Tibial nerve (tissue), 4 donors: ENCODE results near the gene PLCB1. TPM values are rescaled to one million over a fixed set of nuclear protein-coding genes. Genes with fewer than 3 reads are reported as not detected.
"Not testable (repeated sequence)": the region's sequence is repeated elsewhere in the genome, so short reads cannot be mapped to it uniquely, and the experiment has no call there.

ENCODE experiments used
- DNase-seq, 2 donors: peaks; one replicate each; pipeline ENCODE4 v3.0.0-alpha.2; 2019; ENCODE audit warnings: low spot score in 2 of 2
- H3K27ac ChIP-seq, 4 donors: fragments of 200-600 bp; sonication (generic) in 3 of 4; one replicate each; pipeline ENCODE4 v1.5.1; 2017 to 2019; ENCODE audit warnings: mild to moderate bottlenecking in 1 of 4
- H3K27me3 ChIP-seq, 2 donors: fragments of 200-600 bp; sonication (generic) in 1 of 2; one replicate each; pipeline versions ENCODE4 v1.5.1 to v1.6.0; 2017 to 2019
- H3K36me3 ChIP-seq, 3 donors: fragments of 200-600 bp; sonication (generic); one replicate each; pipeline ENCODE4 v1.5.1; 2018 to 2019
- H3K4me1 ChIP-seq, 4 donors: fragments of 200-600 bp; sonication (generic) in 3 of 4; one replicate each; pipeline ENCODE4 v1.5.1; 2017 to 2019
- H3K4me3 ChIP-seq, 4 donors: fragments of 200-600 bp; sonication (generic) in 3 of 4; one replicate each; pipeline ENCODE4 v1.5.1; 2017 to 2019; ENCODE audit warnings: mild to moderate bottlenecking in 1 of 4, moderate library complexity in 1 of 4
- H3K9me3 ChIP-seq, 4 donors: fragments of 200-600 bp; sonication (generic) in 3 of 4; one replicate each; pipeline ENCODE4 v1.5.1; 2017 to 2019
- CTCF ChIP-seq, 5 experiments: fragments of 200-600 bp in 3 of 5; fragments of 450-650 bp in 2 of 5; sonication (generic) in 3 of 5; IDR thresholded peaks; one replicate each; pipeline ENCODE4 v1.5.1; 2016 to 2019; ENCODE audit warnings: antibody characterized with exemption in 5 of 5, mild to moderate bottlenecking in 3 of 5, moderate library complexity in 2 of 5
- EP300 ChIP-seq, 2 donors: sonication (generic); formaldehyde crosslinking; IDR thresholded peaks; one replicate each; pipeline ENCODE4 v1.6.1; 2017; ENCODE audit warnings: antibody characterized with exemption in 2 of 2, mild to moderate bottlenecking in 1 of 2
- POLR2A ChIP-seq, 2 donors: fragments of 450-650 bp; IDR thresholded peaks; one replicate each; pipeline ENCODE4 v1.6.1; 2017; ENCODE audit warnings: antibody characterized with exemption in 2 of 2, mild to moderate bottlenecking in 2 of 2, moderate library complexity in 2 of 2
- WGBS, 2 donors: methylation state at CpG; one replicate each; pipeline ENCODE4 v1.1.5; 2018; 5-methylcytosine and 5-hydroxymethylcytosine counted together
- total RNA-seq, 4 donors: library from RNA; depleted of rRNA; stranded (reverse); fragments of >200 nt; gene quantifications; one replicate each; pipeline ENCODE4 v1.1.0, GENCODE V29; 2016

The PLCB1 gene
- total RNA-seq, 4 donors from 2014 or later, result 34.7 to 52.8 (median 39.2) TPM

DNA sequence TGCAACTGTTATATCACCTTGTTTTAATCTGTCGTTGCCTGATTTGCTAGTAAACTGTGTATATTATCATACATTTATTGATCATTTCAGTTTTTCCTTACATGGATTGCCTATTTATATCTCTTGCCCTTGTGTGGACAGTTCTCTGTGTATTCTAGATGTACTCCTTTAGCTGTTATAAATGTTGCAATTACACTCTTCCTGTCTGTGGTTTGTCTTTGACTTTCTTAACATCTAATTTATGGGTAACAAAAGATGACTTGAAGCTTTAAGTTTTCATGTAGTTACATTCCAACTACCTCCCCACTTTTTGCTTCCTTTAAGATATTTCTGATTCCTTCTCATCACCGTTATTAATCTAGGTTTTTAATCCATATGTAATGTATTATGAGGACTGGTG, 22.6 kb downstream of the PLCB1 start:
- WGBS, 2 donors, result 91 to 93% methylated on average over 2 of the region's 2 CpGs
- TF ChIP-seq POLR2A (IDR thresholded peaks at IDR 0.05), result no peak
- no peak for TF ChIP-seq EP300 (IDR thresholded peaks at IDR 0.05)
- TF ChIP-seq CTCF (IDR thresholded peaks at IDR 0.05), result no peak
- no peak for DNase-seq
- H3K27me3 ChIP-seq, result no peaks in the 10 kb centered on the region
- H3K4me1 ChIP-seq, result peaks cover 0 to 54% (median 23%) of the 10 kb centered on the region in 4 donors
- peaks cover 0 to 6% (median 0%) of the 10 kb centered on the region in 3 donors for H3K36me3 ChIP-seq
- H3K27ac ChIP-seq, result no peak overlapping the region
- H3K9me3 ChIP-seq, result no peaks in the 10 kb centered on the region
- no peak overlapping the region for H3K4me3 ChIP-seq

DNA sequence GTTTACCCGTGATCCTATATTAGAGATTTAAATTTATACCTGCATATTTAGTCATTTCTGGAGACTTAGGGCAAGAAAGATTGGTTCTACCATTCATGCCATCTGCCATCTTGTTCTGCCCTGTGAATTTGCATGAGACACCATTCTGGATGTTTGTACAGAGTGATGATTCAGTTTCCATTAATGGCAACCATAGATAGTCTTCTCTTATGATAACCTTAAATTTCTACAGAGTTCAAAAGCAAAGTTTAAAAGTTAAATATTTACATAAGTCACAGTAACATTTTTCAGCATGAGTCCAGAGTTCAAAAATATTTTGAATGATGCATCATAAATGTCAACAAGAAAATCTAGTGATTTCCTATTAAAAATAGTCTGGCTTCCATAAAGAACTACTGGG, 23.2 kb downstream of the PLCB1 start:
- 87 to 97% methylated on average over 1 of the region's 1 CpG for WGBS, 2 donors
- no peak overlapping the region for H3K27ac ChIP-seq
- no peaks in the 10 kb centered on the region for H3K27me3 ChIP-seq
- peaks cover 0 to 6% (median 0%) of the 10 kb centered on the region in 3 donors for H3K36me3 ChIP-seq
- TF ChIP-seq EP300 (IDR thresholded peaks at IDR 0.05), result no peak
- no peak for TF ChIP-seq CTCF (IDR thresholded peaks at IDR 0.05)
- TF ChIP-seq POLR2A (IDR thresholded peaks at IDR 0.05), result no peak
- DNase-seq, result no peak
- no peaks in the 10 kb centered on the region for H3K9me3 ChIP-seq
- peaks cover 0 to 50% (median 22%) of the 10 kb centered on the region in 4 donors for H3K4me1 ChIP-seq
- no peak overlapping the region for H3K4me3 ChIP-seq

- H3K4me1 ChIP-seq, result peaks cover 0 to 45% (median 19%) of the 10 kb centered on the region in 4 donors
- no peak overlapping the region for H3K4me3 ChIP-seq
- TF ChIP-seq POLR2A (IDR thresholded peaks at IDR 0.05) (no peak), EP300 (IDR thresholded peaks at IDR 0.05) (no peak), CTCF (IDR thresholded peaks at IDR 0.05) (no peak)
- DNase-seq, result no peak
- peak overlapping the region in 1 of 4 donors; percentile 47 for H3K27ac ChIP-seq
- H3K27me3 ChIP-seq, result no peaks in the 10 kb centered on the region
- no peaks in the 10 kb centered on the region for H3K9me3 ChIP-seq
- 47 to 55% methylated on average over 2 of the region's 2 CpGs for WGBS, 2 donors
- H3K36me3 ChIP-seq, result peaks cover 0 to 6% (median 0%) of the 10 kb centered on the region in 3 donors
Observed at GRCh38 chr20:8155812-8156211, 23.7 kb downstream of the PLCB1 start.

DNA sequence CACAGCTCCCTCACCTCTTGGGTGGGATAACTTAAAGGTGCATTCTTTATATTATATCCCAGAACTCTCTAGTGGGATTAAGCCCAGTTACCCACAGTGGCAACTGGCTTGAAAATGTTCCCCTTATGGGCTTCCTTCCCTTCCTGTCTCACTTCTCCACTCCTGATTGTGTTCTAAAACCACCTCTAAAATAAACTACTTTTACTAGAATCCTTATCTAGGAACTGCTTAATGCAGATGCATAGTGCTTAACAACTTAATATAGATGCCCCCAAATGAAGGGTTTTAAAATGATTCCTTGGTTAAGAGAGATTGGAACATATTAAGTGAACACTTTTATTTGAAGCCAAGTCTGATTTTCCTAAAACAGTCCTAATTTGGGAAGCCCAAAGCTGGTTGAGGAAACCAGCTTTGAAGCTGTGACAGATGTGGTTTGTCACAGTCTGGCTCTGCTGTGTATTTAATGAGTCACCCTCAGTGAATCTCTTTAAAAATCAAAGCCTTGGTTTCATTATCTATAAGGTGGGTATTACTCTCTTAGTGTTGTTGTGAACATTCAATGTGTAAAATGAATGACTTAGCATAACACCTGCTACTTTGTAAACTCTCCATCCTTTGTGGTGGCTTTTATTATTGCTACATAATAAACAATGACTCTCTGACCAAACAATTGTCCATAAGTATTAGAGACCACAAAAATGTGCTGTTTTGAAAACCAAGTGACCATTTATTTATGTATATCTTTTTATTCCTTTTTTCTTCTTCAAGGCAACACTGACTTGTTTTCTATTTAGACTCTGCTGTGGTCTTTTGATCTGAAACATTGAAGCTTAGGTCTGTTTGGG, 24.4 kb downstream of the PLCB1 start:
- Histone ChIP-seq H3K27ac (peak overlapping the region in 1 of 4 donors; percentile 47), H3K4me1 (peaks cover 0 to 39% (median 18%) of the 10 kb centered on the region in 4 donors), H3K36me3 (peaks cover 0 to 6% (median 0%) of the 10 kb centered on the region in 3 donors), H3K4me3 (no peak overlapping the region), H3K27me3 (no peaks in the 10 kb centered on the region), H3K9me3 (no peaks in the 10 kb centered on the region)
- TF ChIP-seq CTCF (IDR thresholded peaks at IDR 0.05), result no peak
- TF ChIP-seq EP300 (IDR thresholded peaks at IDR 0.05), result no peak
- no peak for TF ChIP-seq POLR2A (IDR thresholded peaks at IDR 0.05)
- DNase-seq, result no peak

DNA sequence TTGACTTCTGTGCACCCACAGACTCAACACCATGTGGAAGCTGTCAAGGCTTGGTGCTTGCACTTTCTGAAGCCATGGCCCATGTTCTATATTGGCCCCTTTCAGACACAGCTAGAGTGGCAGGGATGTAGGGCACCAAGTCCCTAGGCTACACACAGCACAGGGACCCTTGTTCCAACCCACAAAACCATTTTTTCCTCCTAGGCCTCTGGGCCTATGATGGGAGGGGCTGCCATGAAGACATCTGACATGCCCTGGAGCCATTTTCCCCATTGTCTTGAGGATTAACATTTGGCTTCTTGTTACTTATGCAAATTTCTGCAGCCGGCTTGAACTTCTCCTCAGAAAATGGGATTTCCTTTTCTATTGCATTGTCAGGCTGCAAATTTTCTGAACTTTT, 27.2 kb downstream of the PLCB1 start:
- peaks cover 0 to 20% (median 11%) of the 10 kb centered on the region in 4 donors for H3K4me1 ChIP-seq
- not testable (repeated sequence) for H3K36me3 ChIP-seq, H3K9me3 ChIP-seq, H3K27me3 ChIP-seq, DNase-seq, H3K4me3 ChIP-seq, H3K27ac ChIP-seq
- 97 to 100% methylated on average over 1 of the region's 1 CpG for WGBS, 2 donors
